Right lobe of liver (tissue), 4 donors: ENCODE measurements around the gene ATXN10.

Experiments
- CTCF ChIP-seq, 4 donors: fragments of 200-600 bp in 3 of 4; fragments of 450-650 bp in 1 of 4; IDR thresholded peaks; one replicate each; pipeline versions ENCODE4 v1.5.1 to v1.8.0; 2016 to 2022; ENCODE audit warnings: antibody characterized with exemption in 4 of 4, mild to moderate bottlenecking in 2 of 4
- POLR2A ChIP-seq: fragments of 450-650 bp; IDR thresholded peaks from one replicate; pipeline ENCODE4 v1.6.1; 2017; ENCODE audit warnings: antibody characterized with exemption, mild to moderate bottlenecking
- donor health status: DM: no; HTN: no; CAD: no.
- donor health status: DM: no; HTN: no; CAD: no.
- donor health status: DM: no; HTN: yes; CAD: no.

DNA sequence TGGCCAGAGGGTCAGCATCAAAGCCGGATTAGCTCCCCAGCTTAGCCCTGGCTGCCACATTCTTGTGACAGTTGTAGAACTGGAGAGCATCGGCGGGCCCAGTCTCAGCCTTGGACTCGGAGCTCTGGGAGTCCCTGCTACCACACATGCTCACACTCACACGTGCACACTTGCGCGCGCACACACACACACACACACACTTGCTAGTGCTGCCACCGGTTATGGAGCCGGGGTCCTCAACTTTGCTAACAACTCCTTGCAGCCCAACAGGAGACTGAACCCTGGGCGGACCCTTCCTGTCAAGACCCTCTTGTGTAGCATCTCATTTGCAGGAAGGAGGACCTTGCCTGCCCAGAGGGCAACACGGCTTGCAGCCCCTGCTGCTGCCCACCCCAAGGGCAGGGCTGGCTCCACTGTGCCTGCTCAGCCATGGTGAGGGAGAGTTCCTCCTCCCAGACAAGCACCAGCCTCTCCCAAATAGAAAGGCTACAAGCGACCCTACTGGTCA is 197.8 kb downstream of the ATXN10 start:
- TF ChIP-seq POLR2A (no peak), CTCF (IDR thresholded peaks at IDR 0.05) (no peak)
